ENCODE data around the gene LENG8. TPM values are rescaled to one million over a fixed set of nuclear protein-coding genes. Genes with fewer than 3 reads are reported as not detected.
"Not testable (repeated sequence)": the region's sequence is repeated elsewhere in the genome, so short reads cannot be mapped to it uniquely, and the experiment has no call there.

Gene LENG8
- total RNA-seq, 1 experiment from 2014 or later: 153 TPM

- peak; percentile 76 for DNase-seq (ENCODE audit: low spot score)
Observed at GRCh38 chr19:54478677-54479266, 29.8 kb downstream of the LENG8 start.

GRCh38 chr19:54480051-54480450, 31.1 kb downstream of the LENG8 start:
- DNase-seq (ENCODE audit: low spot score): no peak

GRCh38 chr19:54481326-54481930, 32.4 kb downstream of the LENG8 start:
- peak; percentile 86 for DNase-seq (ENCODE audit: low spot score)

- DNase-seq (ENCODE audit: low spot score): no peak
Observed at GRCh38 chr19:54482889-54483288, 33.9 kb downstream of the LENG8 start.

DNA sequence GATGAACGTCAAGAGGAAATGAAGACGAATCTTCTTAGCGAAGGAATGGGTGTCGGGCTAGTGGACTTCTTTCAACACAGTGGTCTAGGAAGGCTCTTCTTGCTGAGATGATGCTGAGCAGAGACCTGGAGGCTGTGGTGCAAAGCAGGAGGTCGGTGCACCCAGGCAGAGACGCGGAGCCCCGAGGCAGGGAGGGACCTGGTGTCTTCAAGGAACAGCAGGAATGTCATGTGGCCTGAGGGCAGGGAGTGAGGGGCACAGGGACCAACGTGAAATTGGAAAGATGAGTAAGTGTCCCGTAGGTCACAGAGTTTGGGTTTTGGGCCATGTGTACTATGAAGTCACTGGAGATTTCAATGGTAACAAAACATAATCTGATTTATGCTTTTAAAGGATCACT, 35.5 kb downstream of the LENG8 start:
- no peak for DNase-seq (ENCODE audit: low spot score)

DNA sequence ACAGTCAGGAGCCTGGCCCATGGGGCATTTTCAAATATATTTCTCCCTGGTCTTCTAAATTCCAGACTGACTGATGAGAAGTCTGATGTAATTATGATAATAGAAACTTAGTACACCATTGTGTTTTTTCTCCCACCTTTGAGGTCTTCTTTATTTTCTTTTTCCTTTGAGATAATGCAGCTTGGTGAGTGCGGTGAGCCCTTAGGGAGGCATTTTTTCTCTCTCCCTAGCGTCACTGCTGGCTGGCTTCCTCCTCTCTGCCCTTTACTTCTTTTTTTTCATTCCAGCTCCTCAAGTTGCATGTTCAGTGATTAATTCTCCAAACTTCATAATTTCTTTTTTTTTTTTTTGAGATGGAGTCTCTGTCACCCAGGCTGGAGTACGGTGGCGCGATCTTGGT, 36.9 kb downstream of the LENG8 start:
- DNase-seq (ENCODE audit: low spot score): no peak

GRCh38 chr19:54489341-54489740, 40.3 kb downstream of the LENG8 start:
- DNase-seq (ENCODE audit: low spot score): no peak

- no peak for DNase-seq (ENCODE audit: low spot score)
Observed at GRCh38 chr19:54489766-54490165, 40.8 kb downstream of the LENG8 start.

DNA sequence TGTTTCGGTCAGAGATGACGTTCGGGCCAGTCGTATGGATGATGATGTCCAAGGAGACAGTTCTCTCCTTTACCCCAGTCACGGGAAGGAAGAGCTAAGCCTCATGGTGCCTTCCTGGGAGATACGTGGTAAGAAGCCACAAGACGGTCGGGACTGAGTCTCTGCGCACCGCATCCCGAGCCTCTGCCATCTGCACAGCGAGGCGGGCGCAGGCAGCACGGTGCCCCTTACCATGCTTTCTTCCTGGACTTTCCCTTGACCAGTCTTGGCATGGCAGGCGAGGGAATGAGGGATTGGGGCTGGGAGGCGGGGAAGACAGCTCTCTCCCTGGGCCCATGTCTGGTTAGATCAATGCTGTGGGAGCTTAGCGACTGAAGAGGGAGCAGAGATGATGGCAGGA, 43.6 kb downstream of the LENG8 start:
- DNase-seq (ENCODE audit: low spot score): no peak

DNA sequence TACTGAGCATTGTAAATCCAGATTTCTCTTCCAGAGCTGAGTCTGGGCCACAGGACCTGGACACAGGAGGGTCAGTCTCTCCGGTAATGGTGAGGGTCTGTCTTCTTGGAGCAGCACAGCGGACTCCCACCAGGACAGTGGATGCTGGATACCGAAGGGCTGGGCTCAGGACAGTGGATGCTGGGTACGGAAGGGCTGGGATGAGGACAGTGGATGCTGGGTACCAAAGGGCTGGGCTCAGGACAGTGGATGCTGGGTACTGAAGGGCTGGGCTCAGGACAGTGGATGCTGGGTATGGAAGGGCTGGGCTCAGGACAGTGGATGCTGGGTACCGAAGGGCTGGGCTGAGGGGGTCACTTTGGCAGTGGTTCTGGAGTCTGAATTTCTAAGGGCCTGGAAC, 44.1 kb downstream of the LENG8 start:
- not testable (repeated sequence) for DNase-seq (ENCODE audit: low spot score)

GRCh38 chr19:54493967-54494585, 45.1 kb downstream of the LENG8 start:
- DNase-seq (ENCODE audit: low spot score): no peak

DNA sequence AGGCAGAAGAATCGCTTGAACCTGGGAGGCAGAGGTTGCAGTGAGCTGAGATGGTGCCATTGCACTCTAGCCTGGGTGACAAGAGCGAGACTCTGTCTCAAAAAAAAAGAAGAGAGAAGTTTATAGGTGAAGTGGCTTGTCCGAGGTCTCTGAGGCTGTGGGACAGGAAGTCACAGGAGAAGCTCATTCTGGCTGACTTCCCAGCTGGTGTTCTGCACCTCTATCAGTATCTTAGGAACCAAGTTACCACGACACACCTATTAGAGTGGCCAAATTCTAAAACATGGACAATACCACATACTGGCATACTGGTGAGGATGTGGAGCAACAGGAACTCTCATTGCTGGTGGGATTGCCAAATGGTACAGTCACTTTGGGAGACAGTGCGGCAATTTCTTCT, 46.3 kb downstream of the LENG8 start:
- not testable (repeated sequence) for DNase-seq (ENCODE audit: low spot score)

DNA sequence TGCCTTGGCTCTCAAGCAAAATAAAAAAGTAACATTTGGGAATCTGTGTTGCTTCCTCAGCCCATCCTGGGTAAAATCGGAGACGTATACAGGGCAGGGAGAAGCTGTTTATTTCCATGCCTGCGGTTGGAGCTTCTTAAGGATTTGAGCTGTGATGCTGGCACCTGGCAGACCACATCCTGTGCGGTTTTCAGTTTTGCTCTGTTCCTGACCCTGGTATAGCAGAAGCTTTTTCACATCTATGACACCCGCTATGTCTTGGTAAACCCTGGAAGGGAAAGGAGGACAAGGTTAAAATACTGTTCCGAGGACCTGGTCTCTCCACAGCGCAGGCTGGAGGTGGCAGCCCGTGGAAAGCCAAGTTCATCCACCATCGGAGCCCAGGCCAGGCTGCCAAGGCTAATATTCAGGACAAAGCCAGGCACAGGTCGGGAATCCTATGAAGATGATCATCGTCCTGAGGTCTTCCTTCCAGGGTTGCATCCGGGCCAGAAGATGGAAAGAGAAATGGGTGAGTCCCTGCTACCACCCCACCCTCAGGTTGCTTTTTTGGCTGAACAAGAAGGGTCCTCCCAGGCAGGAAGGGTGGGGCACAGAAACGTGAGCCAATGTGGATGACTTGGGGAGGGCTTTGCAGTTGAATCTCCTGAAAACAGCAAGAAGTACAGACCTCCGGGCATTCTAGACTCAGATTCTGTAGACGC, 48.9 kb downstream of the LENG8 start:
- not testable (repeated sequence) for DNase-seq (ENCODE audit: low spot score)

DNA sequence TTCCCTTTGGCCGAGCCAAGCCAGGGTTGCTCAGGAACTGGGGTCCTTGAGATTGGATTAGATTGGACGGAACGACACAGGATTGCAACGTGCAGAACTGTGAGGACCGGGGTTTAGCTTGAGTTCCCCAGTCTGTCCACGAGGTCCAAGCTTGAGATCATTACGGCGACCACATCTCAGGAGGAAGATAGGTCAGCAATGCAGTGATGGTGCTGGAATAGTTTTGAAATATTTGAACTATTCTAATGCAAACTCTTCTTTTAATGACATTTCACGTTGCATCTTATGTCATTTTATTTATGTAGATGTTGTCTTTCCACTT, 49.4 kb downstream of the LENG8 start:
- not testable (repeated sequence) for DNase-seq (ENCODE audit: low spot score)

GRCh38 chr19:54502518-54503048, 53.6 kb downstream of the LENG8 start, which contains the start of gene LAIR2:
Gene LAIR2, plus strand, starts transcription at chr19:54502831. Its CDS starts 88 bp downstream, at chr19:54502919.
- DNase-seq (ENCODE audit: low spot score): no peak

DNA sequence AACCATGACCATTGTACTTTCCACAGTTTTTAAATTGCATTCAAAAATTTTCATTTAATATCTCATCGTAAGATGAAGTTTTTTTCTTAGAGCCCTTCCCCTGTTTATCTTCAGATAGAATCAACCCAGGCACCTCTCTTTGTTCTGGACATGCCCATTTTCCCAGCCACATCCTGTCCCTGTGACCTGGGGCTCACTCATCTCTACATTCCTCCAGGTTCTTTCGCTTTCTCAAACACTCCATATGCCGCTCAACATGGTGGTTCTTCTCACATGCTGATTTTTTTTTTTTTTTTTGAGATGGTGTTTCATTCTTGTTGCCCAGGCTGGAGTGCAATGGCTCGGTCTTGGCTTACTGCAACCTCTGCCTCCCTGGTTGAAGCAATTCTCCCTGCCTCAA, 56.5 kb downstream of the LENG8 start:
- DNase-seq (ENCODE audit: low spot score): not testable (repeated sequence)

GRCh38 chr19:54506079-54506478, 57.1 kb downstream of the LENG8 start:
- DNase-seq (ENCODE audit: low spot score): no peak

DNA sequence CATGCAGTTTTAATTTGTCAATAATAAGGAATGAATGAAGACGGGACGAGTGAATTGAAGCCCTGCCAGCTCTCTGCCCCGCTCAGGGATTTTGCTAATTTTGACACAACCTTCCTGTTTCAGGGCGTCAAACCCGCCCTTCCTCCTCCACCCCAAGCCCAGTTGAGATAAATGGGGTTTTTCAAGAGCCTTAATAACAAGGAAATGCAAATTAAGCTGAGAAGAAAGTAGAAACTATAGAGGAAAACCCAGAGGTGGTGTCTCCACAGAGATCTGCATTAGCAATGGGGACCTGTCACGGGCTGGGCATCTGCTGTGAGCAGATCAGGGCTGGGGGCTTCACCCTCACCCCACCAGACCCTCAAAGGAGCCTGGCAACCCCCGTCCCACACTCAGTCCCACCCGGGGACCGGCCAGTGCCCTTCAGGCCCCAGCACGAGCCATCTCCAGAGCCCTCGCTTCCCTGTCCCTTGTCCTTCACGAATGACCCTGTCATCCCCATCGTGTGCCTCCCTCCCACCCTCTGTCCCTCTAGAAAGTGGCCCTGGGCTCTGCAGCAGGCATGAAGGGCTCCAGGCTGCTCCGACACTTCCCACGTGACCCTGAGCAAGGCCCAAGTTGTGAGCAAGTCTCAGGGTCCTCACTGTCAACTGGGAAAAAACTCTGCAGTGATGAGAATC, 58.2 kb downstream of the LENG8 start:
- DNase-seq (ENCODE audit: low spot score): not testable (repeated sequence)

DNA sequence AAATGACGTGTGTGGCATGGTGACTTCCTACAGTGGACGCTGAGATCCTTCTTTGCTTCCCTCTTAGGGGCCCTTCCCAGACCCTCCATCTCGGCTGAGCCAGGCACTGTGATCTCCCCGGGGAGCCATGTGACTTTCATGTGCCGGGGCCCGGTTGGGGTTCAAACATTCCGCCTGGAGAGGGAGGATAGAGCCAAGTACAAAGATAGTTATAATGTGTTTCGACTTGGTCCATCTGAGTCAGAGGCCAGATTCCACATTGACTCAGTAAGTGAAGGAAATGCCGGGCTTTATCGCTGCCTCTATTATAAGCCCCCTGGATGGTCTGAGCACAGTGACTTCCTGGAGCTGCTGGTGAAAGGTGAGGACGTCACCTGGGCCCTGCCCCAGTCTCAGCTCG, 58.8 kb downstream of the LENG8 start:
- no peak for DNase-seq (ENCODE audit: low spot score)

DNA sequence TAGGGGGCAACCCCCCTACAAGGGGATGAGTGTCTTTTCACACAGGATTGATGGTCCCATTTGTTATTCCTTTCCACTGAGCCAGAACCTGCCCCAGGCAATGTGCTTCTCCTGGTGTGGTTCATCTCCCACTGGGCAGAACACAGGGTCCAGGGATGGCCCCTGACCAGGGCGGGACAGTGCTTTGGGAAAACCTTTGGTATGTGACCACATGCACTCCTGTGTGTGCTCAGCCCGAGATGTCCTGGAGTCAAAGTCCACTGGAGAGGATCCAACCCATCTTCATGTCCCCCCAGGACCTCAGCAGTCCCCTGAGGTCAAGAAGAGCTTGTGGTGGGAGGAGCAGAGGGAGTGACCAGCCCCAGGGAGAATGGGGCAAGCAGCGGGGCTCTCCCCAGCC, 59.5 kb downstream of the LENG8 start:
- DNase-seq (ENCODE audit: low spot score): not testable (repeated sequence)

- not testable (repeated sequence) for DNase-seq (ENCODE audit: low spot score)
Observed at GRCh38 chr19:54509200-54509940, 60.4 kb downstream of the LENG8 start.

All from HT-29 (cell line).